ENCODE data around the gene PRAC1. TPM values are rescaled to one million over a fixed set of nuclear protein-coding genes. Genes with fewer than 3 reads are reported as not detected.

Gene PRAC1
- total and polyA plus RNA-seq, 10 of the 15 experiments (the other 5 are each of a cell fraction or from before 2014, with no cell fraction given): not detected

GRCh38 chr17:48735062-48735351 is 12.7 kb upstream of the PRAC1 start:
- TF ChIP-seq SP1 (IDR thresholded peaks at IDR 0.05; ENCODE audit: low read depth, low read length) (no peak), RELA (IDR thresholded peaks at IDR 0.05; ENCODE audit: borderline replicate concordance, partially characterized antibody) (no peak), CREM (IDR thresholded peaks at IDR 0.05; ENCODE audit: low read depth) (no peak), POLR2AphosphoS5 (IDR thresholded peaks at IDR 0.05; ENCODE audit: low read length) (no peak), EGR1 (IDR thresholded peaks at IDR 0.05; ENCODE audit: borderline replicate concordance in 1 of 2, low read depth in 2 of 2, low read length in 2 of 2) (no peak), BMI1 (IDR thresholded peaks at IDR 0.05; ENCODE audit: borderline replicate concordance) (no peak), PML (IDR thresholded peaks at IDR 0.05; ENCODE audit: low read length) (no peak), ATF7 (IDR thresholded peaks at IDR 0.05; ENCODE audit: low read depth) (no peak), KDM1A (IDR thresholded peaks at IDR 0.05; ENCODE audit: borderline replicate concordance) (no peak), IRF4 (IDR thresholded peaks at IDR 0.05; ENCODE audit: low read depth, low read length) (no peak), STAT1 (conservative IDR thresholded peaks at IDR 0.05) (no peak), CHD2 (IDR thresholded peaks at IDR 0.05; ENCODE audit: borderline replicate concordance, low read depth, low read length) (no peak), EZH2 (IDR thresholded peaks at IDR 0.05; ENCODE audit: borderline replicate concordance, control insufficient read depth, low read depth, low read length) (no peak), SMAD1 (IDR thresholded peaks at IDR 0.05; ENCODE audit: low read depth, partially characterized antibody) (no peak), STAT3 (IDR thresholded peaks at IDR 0.05; ENCODE audit: low read depth, low read length) (no peak), POU2F2 (IDR thresholded peaks at IDR 0.05; ENCODE audit: borderline replicate concordance, low read depth, low read length) (no peak)
- H3K4me2 ChIP-seq (ENCODE audit: control insufficient read depth, insufficient read depth): no peak overlapping the region
- no peaks in the 10 kb centered on the region for H4K20me1 ChIP-seq (ENCODE audit: control insufficient read depth, insufficient read depth)
- intact Hi-C loops (cut with micrococcal nuclease; ENCODE audit: unreplicated experiment): no loop called here
- no peaks in the 10 kb centered on the region for H3K9me3 ChIP-seq (replicated peaks; ENCODE audit: control insufficient read depth, insufficient read depth, low read length)
- peaks cover 20 to 45% of the 10 kb centered on the region in 2 experiments for H3K27me3 ChIP-seq (replicated peaks in 1 of 2; ENCODE audit: control insufficient read depth in 2 of 2, insufficient read depth in 2 of 2, low read length in 1 of 2)
- no peak overlapping the region for H2AFZ ChIP-seq (ENCODE audit: control insufficient read depth, low read depth, low read length)
- ChIA-PET RAD21 (ENCODE audit: unreplicated experiment) (no interaction called here), POLR2A (no interaction called here), CTCF (interaction anchor here (0.8 to 2.6 kb wide), 4 partner anchors 11 to 144 kb away, joined by 3 to 12 read pairs (median 3); partner anchors contain the start of gene PRAC2), SMC1A (ENCODE audit: uncharacterized antibody, unreplicated experiment) (interaction anchor here (1.3 to 1.6 kb wide), 2 partner anchors 11 to 69 kb away, joined by 4 read pairs; no protein-coding TSS in a partner anchor)
- BruUV-seq (replicated peaks): no TSS peak
- H3K27ac ChIP-seq (ENCODE audit: control insufficient read depth, insufficient read depth): no peak overlapping the region
- no peaks in the 10 kb centered on the region for H3K4me1 ChIP-seq (ENCODE audit: control insufficient read depth, insufficient read depth, low read length)
- 1% methylated on average over 7 of the region's 7 CpGs for WGBS (ENCODE audit: insufficient coverage, insufficient replicate concordance, low lambda C conversion rate, missing lambda C conversion rate)
- no peaks in the 10 kb centered on the region for H3K79me2 ChIP-seq (ENCODE audit: control insufficient read depth, insufficient read depth, low read length)
- ATAC-seq (no peak), DNase-seq (ENCODE audit: low read depth, low spot score) (no peak), FAIRE-seq (no peak)
- in situ Hi-C loops (cut with MboI): no loop called here
- no peak overlapping the region for H3K9ac ChIP-seq (ENCODE audit: control insufficient read depth, insufficient read depth, low read length)
- H3K36me3 ChIP-seq (ENCODE audit: control insufficient read depth in 2 of 2, insufficient read depth in 2 of 2, low read length in 1 of 2): no peaks in the 10 kb centered on the region
- no peak overlapping the region for H3K4me3 ChIP-seq

Measured in GM12878 (cell line).